Naive thymus-derived CD8-positive, alpha-beta T cell (primary cell): ENCODE data around the gene ST6GALNAC4. TPM values are rescaled to one million over a fixed set of nuclear protein-coding genes. Genes with fewer than 3 reads are reported as not detected.
A peak's percentile ranks its signal among the peaks of the same experiment; 100 is the strongest.

Source experiments
- ATAC-seq, 2 donors: fragments of 150-1000 bp; cut with Tn5 transposase in 1 of 2; sonication (Bioruptor Pico), chemical (Tn5 transposase) in 1 of 2; 1 replicate in 1 of 2; 2 replicates in 1 of 2; pipeline ENCODE4 v1.10.0; 2021; ENCODE audit warnings: mild to moderate bottlenecking in 2 of 2, moderate library complexity in 2 of 2
- POLR2A ChIA-PET: fragments of 350-600 bp; sonication (Branson Sonifier 250); formaldehyde crosslinking; loops from one replicate; lab custom pipeline; 2021; ENCODE audit warnings: antibody characterized with exemption; lab: Charles Lee
- DNase-seq, 10 donors: peaks; one replicate each; pipeline versions ENCODE4 v3.0.0 to v3.0.0-alpha.2; 2020 to 2022
- H3K27ac Mint-ChIP-seq, 10 donors: one replicate each; pipeline ENCODE4 v1.8.0; 2020 to 2022; ENCODE audit warnings: mild to moderate bottlenecking in 10 of 10, mixed read lengths in 10 of 10, moderate library complexity in 4 of 10, inconsistent platforms in 1 of 10
- H3K27me3 Mint-ChIP-seq, 5 donors: one replicate each; pipeline ENCODE4 v1.8.0; 2021 to 2022; ENCODE audit warnings: mixed read lengths in 5 of 5
- H3K36me3 Mint-ChIP-seq, 3 donors: one replicate each; pipeline ENCODE4 v1.8.0; 2020 to 2022; ENCODE audit warnings: mixed read lengths in 3 of 3, mild to moderate bottlenecking in 2 of 3, inconsistent platforms in 1 of 3
- H3K4me1 Mint-ChIP-seq, 4 donors: one replicate each; pipeline ENCODE4 v1.8.0; 2021 to 2022; ENCODE audit warnings: mixed read lengths in 4 of 4
- H3K4me3 Mint-ChIP-seq, 10 donors: one replicate each; pipeline ENCODE4 v1.8.0; 2020 to 2022; ENCODE audit warnings: mild to moderate bottlenecking in 10 of 10, mixed read lengths in 10 of 10, moderate library complexity in 6 of 10, inconsistent platforms in 1 of 10
- H3K9me3 Mint-ChIP-seq, 9 donors: one replicate each; pipeline ENCODE4 v1.8.0; 2020 to 2022; ENCODE audit warnings: mixed read lengths in 9 of 9, mild to moderate bottlenecking in 3 of 9, inconsistent platforms in 1 of 9, moderate library complexity in 1 of 9
- polyA plus RNA-seq, 3 donors: library from polyadenylated mRNA; unstranded; fragments of 300-500 nt; fragmentation: Illumina TruSeq; gene quantifications; one replicate each; pipeline ENCODE4 v1.2.3, GENCODE V29; 2021
- total RNA-seq, 8 experiments: library from RNA in 2 of 8; stranded (reverse) in 2 of 8; gene quantifications; one replicate each; pipeline ENCODE4 v1.2.3 and lab custom pipeline; 2021 to 2026

The ST6GALNAC4 gene
- total and polyA plus RNA-seq, 5 experiments from 2014 or later = 19.8 to 47.5 (median 34.4) TPM

- no peak for DNase-seq
- Mint-ChIP-seq H3K4me3 (no peak overlapping the region), H3K27ac (peak overlapping the region in 9 of 10 donors; percentile 28 to 83 (median 68)), H3K9me3 (no peaks in the 10 kb centered on the region), H3K27me3 (no peaks in the 10 kb centered on the region), H3K36me3 (peaks cover 5 to 48% (median 7%) of the 10 kb centered on the region in 3 donors), H3K4me1 (peaks cover 21 to 62% (median 45%) of the 10 kb centered on the region in 4 donors)
- POLR2A ChIA-PET = interaction anchor here (0.6 to 17.2 kb wide), 6 partner anchors 8 to 320 kb away, joined by 3 to 328 read pairs (median 3); partner anchors contain the start of genes PIP5KL1 and ST6GALNAC4
- ATAC-seq = no peak
Observed at GRCh38 chr9:127909839-127910273, 7.0 kb downstream of the ST6GALNAC4 start.

- peaks cover 27 to 64% (median 51%) of the 10 kb centered on the region in 4 donors for H3K4me1 Mint-ChIP-seq
- ATAC-seq (no peak), DNase-seq (no peak)
- POLR2A ChIA-PET = interaction anchor here (17.2 kb wide), 1 partner anchor 10 kb away, joined by 328 read pairs; the partner anchor contains the start of gene ST6GALNAC4
- peaks cover 5 to 38% (median 7%) of the 10 kb centered on the region in 3 donors for H3K36me3 Mint-ChIP-seq
- H3K4me3 Mint-ChIP-seq = no peak overlapping the region
- H3K9me3 Mint-ChIP-seq = no peaks in the 10 kb centered on the region
- H3K27ac Mint-ChIP-seq = peak overlapping the region in 8 of 10 donors; percentile 10 to 100 (median 44)
- H3K27me3 Mint-ChIP-seq = no peaks in the 10 kb centered on the region
Observed at GRCh38 chr9:127908660-127908926, 8.2 kb downstream of the ST6GALNAC4 start.

- ATAC-seq = no peak
- Mint-ChIP-seq H3K4me1 (peaks cover 30 to 66% (median 55%) of the 10 kb centered on the region in 4 donors), H3K4me3 (peak overlapping the region in 1 of 10 donors; percentile 16), H3K36me3 (peaks cover 5 to 35% (median 7%) of the 10 kb centered on the region in 3 donors), H3K27me3 (no peaks in the 10 kb centered on the region), H3K9me3 (no peaks in the 10 kb centered on the region), H3K27ac (peak overlapping the region; percentile 88 to 100 (median 100))
- DNase-seq = peak in 1 of 10 donors; percentile 61
- POLR2A ChIA-PET = interaction anchor here (0.7 to 17.2 kb wide), 3 partner anchors 10 to 26 kb away, joined by 3 to 328 read pairs (median 15); partner anchors contain the start of gene ST6GALNAC4
Observed at GRCh38 chr9:127907867-127908659, 8.8 kb downstream of the ST6GALNAC4 start.

GRCh38 chr9:127905788-127906191 is 11.1 kb downstream of the ST6GALNAC4 start:
- Mint-ChIP-seq H3K27me3 (no peaks in the 10 kb centered on the region), H3K27ac (peak overlapping the region; percentile 98 to 100 (median 100)), H3K4me3 (peak overlapping the region; percentile 82 to 99 (median 95)), H3K4me1 (peaks cover 22 to 65% (median 53%) of the 10 kb centered on the region in 4 donors), H3K9me3 (no peaks in the 10 kb centered on the region), H3K36me3 (peaks cover 0 to 16% (median 2%) of the 10 kb centered on the region in 3 donors)
- DNase-seq (peak; percentile 68 to 84 (median 74)), ATAC-seq (peak; percentile 66 to 74)
- POLR2A ChIA-PET = interaction anchor here (0.6 to 17.2 kb wide), 31 partner anchors 8 to 841 kb away, joined by 3 to 328 read pairs (median 4); partner anchors contain the start of genes CDK9, FPGS, PIP5KL1 and SH2D3C

- ATAC-seq (peak; percentile 48 to 62), DNase-seq (peak; percentile 41 to 80 (median 63))
- H3K27me3 Mint-ChIP-seq = no peaks in the 10 kb centered on the region
- no peaks in the 10 kb centered on the region for H3K9me3 Mint-ChIP-seq
- H3K4me3 Mint-ChIP-seq = peak overlapping the region; percentile 82 to 99 (median 95)
- H3K36me3 Mint-ChIP-seq = peaks cover 0 to 11% (median 0%) of the 10 kb centered on the region in 3 donors
- H3K4me1 Mint-ChIP-seq = peaks cover 19 to 61% (median 51%) of the 10 kb centered on the region in 4 donors
- H3K27ac Mint-ChIP-seq = peak overlapping the region; percentile 98 to 100 (median 100)
- POLR2A ChIA-PET = interaction anchor here (0.6 to 17.2 kb wide), 29 partner anchors 7 to 350 kb away, joined by 3 to 328 read pairs (median 5); partner anchors contain the start of genes CDK9, FPGS, PIP5KL1 and SH2D3C
Observed at GRCh38 chr9:127905004-127905728, 11.7 kb downstream of the ST6GALNAC4 start.

GRCh38 chr9:127904561-127905003 is 12.3 kb downstream of the ST6GALNAC4 start:
- peak overlapping the region; percentile 98 to 100 (median 100) for H3K27ac Mint-ChIP-seq
- no peaks in the 10 kb centered on the region for H3K27me3 Mint-ChIP-seq
- H3K4me3 Mint-ChIP-seq = peak overlapping the region; percentile 82 to 99 (median 95)
- peaks cover 19 to 65% (median 54%) of the 10 kb centered on the region in 4 donors for H3K4me1 Mint-ChIP-seq
- peak in 1 of 10 donors; percentile 61 for DNase-seq
- peaks cover 0 to 9% (median 0%) of the 10 kb centered on the region in 3 donors for H3K36me3 Mint-ChIP-seq
- POLR2A ChIA-PET = interaction anchor here (0.6 to 17.2 kb wide), 11 partner anchors 10 to 170 kb away, joined by 3 to 328 read pairs (median 6); partner anchors contain the start of genes CDK9, SH2D3C, ST6GALNAC4 and TOR2A
- peak; percentile 0 to 4 for ATAC-seq
- no peaks in the 10 kb centered on the region for H3K9me3 Mint-ChIP-seq

GRCh38 chr9:127903557-127904475 is 13.0 kb downstream of the ST6GALNAC4 start:
- H3K4me1 Mint-ChIP-seq = peaks cover 19 to 64% (median 54%) of the 10 kb centered on the region in 4 donors
- peaks cover 0 to 8% (median 0%) of the 10 kb centered on the region in 3 donors for H3K36me3 Mint-ChIP-seq
- H3K27me3 Mint-ChIP-seq = no peaks in the 10 kb centered on the region
- ATAC-seq (peak in 1 of 2 donors; percentile 1), DNase-seq (peak; percentile 39 to 85 (median 54))
- no peaks in the 10 kb centered on the region for H3K9me3 Mint-ChIP-seq
- peak overlapping the region; percentile 82 to 99 (median 95) for H3K4me3 Mint-ChIP-seq
- peak overlapping the region; percentile 98 to 100 (median 100) for H3K27ac Mint-ChIP-seq
- POLR2A ChIA-PET = interaction anchor here (0.6 to 17.2 kb wide), 11 partner anchors 9 to 667 kb away, joined by 3 to 328 read pairs (median 6); partner anchors contain the start of genes CDK9, SH2D3C, ST6GALNAC4 and TOR2A

- H3K27ac Mint-ChIP-seq = peak within 1 kb of the TSS; percentile 80 to 94 (median 88)
- POLR2A ChIA-PET = interaction anchor here (0.7 to 17.2 kb wide), 10 partner anchors 8 to 165 kb away, joined by 3 to 328 read pairs (median 4); partner anchors contain the start of genes CDK9, ST6GALNAC4 and TOR2A
- ATAC-seq = peak; percentile 73 to 79
- peak in 9 of 10 donors; percentile 30 to 75 (median 60) for DNase-seq
- H3K9me3 Mint-ChIP-seq = peaks cover 0 to 20% (median 8%) of the 10 kb centered on the region in 9 donors
- peaks cover 17 to 46% (median 42%) of the 10 kb centered on the region in 4 donors for H3K4me1 Mint-ChIP-seq
- peaks cover 12 to 27% (median 26%) of the 10 kb centered on the region in 3 donors for H3K36me3 Mint-ChIP-seq
- peak within 1 kb of the TSS; percentile 79 to 93 (median 88) for H3K4me3 Mint-ChIP-seq
- no peaks in the 10 kb centered on the region for H3K27me3 Mint-ChIP-seq
Observed at GRCh38 chr9:127899128-127899943, 17.5 kb downstream of the ST6GALNAC4 start, which contains the start of gene ST6GALNAC6. Gene ST6GALNAC6, minus strand, starts transcription at chr9:127899603. Its CDS starts 1,622 bp downstream, at chr9:127897981.

GRCh38 chr9:127898433-127899127 is 18.3 kb downstream of the ST6GALNAC4 start:
- H3K36me3 Mint-ChIP-seq = peaks cover 19 to 35% (median 34%) of the 10 kb centered on the region in 3 donors
- POLR2A ChIA-PET = interaction anchor here (0.7 to 17.2 kb wide), 11 partner anchors 8 to 183 kb away, joined by 3 to 328 read pairs (median 4); partner anchors contain the start of genes AK1, CDK9, PTRH1 and ST6GALNAC4
- peaks cover 11 to 40% (median 35%) of the 10 kb centered on the region in 4 donors for H3K4me1 Mint-ChIP-seq

More at GRCh38 chr9:127898433-127899127, 18.3 kb downstream of the ST6GALNAC4 start:
- ATAC-seq (peak; percentile 18 to 20), DNase-seq (peak in 2 of 10 donors; percentile 27 to 28)
- Mint-ChIP-seq H3K9me3 (peaks cover 0 to 26% (median 8%) of the 10 kb centered on the region in 9 donors), H3K27me3 (no peaks in the 10 kb centered on the region), H3K4me3 (peak overlapping the region; percentile 79 to 93 (median 88)), H3K27ac (peak overlapping the region; percentile 80 to 93 (median 88))
